Measurements from ENCODE around the gene GPC6.

DNA sequence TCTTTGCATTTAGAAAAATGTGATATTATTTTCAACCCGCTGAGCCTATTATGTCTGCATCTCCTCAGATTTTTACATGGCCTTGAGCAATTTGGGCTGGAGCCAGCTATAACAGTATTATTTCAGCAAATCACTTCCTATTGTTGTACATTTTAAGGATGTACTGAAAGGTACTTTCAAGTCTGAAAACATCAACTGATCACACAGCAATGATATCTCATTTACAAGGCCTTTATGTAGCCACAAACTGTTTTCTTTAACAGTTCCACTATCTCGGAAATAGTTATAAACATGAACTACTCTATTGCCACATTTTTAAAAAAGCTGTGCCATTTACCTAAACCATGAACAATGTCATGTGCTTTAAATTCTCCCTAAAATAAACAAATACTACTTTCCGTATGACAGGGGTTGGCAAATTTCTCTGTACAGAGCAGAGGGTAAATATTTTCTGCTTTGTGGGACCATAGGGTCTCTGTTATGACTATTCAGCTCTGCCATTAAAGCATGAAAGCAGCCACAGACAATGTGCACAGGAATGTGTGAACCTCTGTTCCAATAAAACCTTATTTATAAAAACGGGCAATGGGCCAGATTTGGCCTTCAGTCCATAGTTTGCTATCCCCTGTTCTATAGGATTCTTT, 560.4 kb downstream of the GPC6 start:
- TF ChIP-seq, protein P1, sequence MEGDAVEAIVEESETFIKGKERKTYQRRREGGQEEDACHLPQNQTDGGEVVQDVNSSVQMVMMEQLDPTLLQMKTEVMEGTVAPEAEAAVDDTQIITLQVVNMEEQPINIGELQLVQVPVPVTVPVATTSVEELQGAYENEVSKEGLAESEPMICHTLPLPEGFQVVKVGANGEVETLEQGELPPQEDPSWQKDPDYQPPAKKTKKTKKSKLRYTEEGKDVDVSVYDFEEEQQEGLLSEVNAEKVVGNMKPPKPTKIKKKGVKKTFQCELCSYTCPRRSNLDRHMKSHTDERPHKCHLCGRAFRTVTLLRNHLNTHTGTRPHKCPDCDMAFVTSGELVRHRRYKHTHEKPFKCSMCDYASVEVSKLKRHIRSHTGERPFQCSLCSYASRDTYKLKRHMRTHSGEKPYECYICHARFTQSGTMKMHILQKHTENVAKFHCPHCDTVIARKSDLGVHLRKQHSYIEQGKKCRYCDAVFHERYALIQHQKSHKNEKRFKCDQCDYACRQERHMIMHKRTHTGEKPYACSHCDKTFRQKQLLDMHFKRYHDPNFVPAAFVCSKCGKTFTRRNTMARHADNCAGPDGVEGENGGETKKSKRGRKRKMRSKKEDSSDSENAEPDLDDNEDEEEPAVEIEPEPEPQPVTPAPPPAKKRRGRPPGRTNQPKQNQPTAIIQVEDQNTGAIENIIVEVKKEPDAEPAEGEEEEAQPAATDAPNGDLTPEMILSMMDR (conservative IDR thresholded peaks at IDR 0.05): no peak
- TF ChIP-seq EZH2 (IDR thresholded peaks at IDR 0.05; ENCODE audit: low read depth): no peak
